Tongue (tissue), 2 donors: Measurements from ENCODE around the gene GPC6. TPM values are rescaled to one million over a fixed set of nuclear protein-coding genes. Genes with fewer than 3 reads are reported as not detected.

Source experiments
- DNase-seq: peaks from one replicate; pipeline ENCODE4 v3.0.0-alpha.2; 2015
- total RNA-seq: library from RNA; depleted of rRNA; stranded (reverse); fragments of >200 nt; gene quantifications from one replicate; pipeline ENCODE4 v1.2.3, GENCODE V29; 2014

Gene GPC6
- total RNA-seq, 1 donor from 2014 or later: 27.0 TPM

DNA sequence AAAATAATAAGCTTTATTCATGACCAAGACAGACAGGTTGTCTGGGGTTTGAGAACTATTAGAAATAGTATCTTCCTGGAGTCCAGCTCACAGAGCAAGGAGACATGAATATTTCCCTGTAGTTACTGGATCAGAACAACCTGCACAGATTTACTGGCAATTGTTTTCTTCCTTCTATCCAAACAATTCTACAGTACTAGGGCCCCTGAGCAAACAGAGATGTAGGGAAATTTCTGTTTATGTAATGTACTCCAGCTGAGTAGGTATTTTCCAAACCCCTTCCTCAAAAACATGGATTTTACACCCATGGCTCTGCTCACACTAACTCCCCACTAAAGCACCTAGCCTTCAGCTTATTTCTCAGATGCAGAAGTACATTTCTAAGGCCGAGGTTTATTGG lies 557.6 kb downstream of the GPC6 start:
- no peak for DNase-seq

DNA sequence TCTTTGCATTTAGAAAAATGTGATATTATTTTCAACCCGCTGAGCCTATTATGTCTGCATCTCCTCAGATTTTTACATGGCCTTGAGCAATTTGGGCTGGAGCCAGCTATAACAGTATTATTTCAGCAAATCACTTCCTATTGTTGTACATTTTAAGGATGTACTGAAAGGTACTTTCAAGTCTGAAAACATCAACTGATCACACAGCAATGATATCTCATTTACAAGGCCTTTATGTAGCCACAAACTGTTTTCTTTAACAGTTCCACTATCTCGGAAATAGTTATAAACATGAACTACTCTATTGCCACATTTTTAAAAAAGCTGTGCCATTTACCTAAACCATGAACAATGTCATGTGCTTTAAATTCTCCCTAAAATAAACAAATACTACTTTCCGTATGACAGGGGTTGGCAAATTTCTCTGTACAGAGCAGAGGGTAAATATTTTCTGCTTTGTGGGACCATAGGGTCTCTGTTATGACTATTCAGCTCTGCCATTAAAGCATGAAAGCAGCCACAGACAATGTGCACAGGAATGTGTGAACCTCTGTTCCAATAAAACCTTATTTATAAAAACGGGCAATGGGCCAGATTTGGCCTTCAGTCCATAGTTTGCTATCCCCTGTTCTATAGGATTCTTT lies 560.4 kb downstream of the GPC6 start:
- no peak for DNase-seq

DNA sequence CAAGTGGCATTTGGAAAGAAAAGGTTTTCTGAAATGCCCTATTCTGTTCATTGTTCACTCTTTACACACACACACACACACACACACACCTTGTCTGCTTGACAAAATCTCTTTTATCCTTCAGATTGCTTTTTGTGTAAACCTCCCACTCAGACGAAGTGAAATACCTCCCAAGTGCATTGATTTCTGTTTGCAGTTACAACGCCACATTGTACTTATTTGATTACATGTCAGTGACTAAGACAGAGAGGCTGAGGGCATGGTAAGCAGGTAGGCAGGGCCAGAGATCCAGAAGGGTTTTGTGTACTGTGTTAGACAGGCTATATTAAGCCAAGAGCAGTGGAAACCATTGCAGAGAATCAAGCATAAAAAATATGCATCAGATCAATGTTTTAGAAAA lies 561.8 kb downstream of the GPC6 start:
- no peak for DNase-seq

DNA sequence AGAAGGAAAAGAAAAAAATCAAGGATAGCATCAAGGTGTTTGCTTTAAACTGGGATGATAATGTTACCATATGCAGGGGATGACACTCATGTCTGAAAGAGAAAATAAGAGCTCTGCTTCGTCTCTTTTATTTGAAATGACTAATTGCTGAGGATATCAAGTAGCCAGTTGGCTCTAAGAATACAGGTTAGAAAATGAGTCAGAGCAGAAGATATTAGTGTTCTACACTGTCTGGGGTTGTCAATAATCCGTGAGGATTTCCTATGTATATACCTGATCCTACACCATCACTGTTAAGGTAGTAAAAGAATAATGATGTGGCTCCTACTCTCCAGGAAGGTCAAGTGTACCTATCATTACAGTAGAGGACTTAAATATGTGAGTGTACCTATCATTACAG lies 562.5 kb downstream of the GPC6 start:
- DNase-seq: no peak

DNA sequence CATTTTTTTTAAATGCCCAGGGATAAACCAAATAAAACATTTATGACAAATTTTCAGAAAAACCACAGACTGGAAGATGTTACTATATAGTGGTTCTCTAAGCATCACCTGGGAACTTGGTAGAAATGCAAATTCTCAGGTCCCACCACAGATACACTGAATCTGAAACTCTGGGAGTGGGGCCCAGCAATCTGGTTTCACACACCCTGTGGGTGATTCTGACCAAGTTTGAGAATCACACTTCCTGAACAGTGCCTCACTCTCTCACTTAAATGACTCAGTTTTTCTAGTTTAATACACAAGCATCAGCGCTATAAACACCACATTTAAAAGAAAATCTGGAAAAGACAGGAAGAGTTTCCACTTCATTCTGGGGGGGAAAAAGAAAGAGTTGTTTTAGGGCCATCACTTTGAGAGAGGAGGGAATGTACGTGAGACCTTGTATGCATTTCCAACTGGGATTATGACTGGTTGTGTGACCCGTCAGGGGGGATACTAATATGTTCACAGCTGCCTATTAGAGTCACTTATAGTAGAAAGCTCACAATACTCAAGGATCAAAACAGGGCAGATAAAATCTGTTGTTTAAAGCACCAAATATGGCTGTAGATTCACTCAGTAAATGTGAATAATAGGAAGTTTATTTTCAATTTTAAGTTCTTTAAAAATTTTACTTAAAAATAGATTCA lies 567.7 kb downstream of the GPC6 start:
- no peak for DNase-seq

DNA sequence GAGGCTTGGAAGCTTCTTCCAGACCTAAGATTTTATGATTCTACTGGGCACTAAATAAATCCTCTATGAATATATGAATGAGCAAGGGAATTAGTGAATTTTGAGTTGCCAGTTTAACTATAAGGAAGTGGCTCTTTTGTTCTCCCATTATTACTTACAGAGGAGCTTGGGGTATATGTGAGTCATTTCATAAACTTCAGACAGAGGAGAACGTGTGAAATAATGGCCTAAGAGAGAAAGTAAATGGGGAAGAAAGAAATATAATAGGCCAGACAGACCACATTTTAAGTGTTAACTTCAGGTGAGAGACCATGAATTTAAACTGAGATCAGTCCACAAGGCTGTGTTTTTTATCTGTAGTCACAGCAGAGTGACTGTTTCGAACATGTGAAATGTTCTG lies 570.9 kb downstream of the GPC6 start:
- DNase-seq: no peak

DNA sequence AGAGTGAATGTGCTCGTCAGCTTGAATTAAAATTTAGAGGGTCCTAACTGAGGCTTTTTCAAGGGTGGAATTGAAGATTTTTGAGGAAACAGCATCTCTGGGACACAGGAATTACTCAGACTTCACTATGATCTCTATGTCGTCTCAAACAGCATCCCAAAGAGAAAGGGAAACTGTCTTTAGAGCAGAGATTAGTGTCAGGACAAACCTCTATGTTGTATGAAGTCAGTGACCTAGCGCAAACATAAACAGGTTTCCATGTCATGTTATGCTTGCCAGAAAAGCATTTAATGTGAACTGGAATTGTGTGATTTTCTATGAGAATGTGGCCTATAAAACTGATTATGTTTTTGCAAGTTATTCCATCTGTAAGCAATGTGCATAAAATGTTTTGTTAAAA lies 573.7 kb downstream of the GPC6 start:
- DNase-seq: no peak

DNA sequence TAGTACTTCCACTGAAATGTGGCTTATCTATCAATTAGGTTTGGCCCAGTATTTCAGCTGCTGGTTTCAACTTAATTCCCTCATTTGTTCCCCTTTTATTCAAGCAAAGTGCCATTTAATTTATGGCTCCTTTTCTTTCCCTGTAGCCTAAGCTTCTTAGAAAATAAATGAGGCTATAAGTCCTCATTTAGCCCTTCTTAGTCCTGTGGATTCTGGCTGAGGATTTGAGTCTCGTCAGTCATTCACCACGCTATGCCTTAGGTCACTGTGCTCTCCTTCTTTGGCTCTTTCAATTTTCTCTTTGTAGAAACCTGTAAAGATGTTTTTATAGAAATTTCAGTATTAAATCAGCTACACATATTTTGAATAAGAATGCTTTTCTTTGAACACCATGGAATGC lies 579.1 kb downstream of the GPC6 start:
- no peak for DNase-seq

DNA sequence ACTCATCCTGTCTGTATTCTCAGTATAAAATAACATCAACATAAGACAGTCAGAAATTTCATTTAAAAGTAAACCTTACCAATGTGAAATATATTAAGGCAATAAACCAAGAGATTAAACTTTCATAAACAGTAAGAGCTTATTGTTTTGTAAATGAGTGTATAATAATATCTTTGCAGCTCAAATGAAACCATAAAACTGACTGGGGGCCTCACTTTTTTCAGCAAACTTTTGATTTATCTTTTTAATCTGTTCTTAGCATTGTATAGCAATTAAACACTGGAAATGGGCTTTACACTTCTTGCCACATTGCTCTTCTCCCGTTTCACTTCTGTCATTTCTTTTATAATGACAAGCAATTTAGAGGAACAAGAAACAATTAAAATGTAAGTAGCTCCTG lies 580.3 kb downstream of the GPC6 start:
- DNase-seq: no peak

DNA sequence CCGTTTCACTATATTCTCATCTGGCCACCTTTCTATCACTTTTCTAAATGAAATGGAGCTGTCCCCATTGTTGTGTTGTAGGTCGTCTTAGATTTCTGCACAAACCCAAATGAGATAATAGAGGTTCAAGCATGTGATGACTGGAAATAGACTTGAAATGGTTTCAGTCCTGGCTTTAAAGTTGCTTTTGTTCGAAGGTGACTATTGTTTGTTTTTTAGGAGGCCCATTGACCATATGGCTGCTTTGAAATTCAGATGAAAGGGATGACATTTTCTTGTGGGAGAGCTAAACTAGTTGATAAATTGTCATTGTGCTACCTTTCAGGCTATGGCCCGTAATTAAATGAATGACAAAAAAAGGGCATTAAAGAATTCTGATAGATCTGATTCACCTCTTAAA lies 583.7 kb downstream of the GPC6 start:
- no peak for DNase-seq

DNA sequence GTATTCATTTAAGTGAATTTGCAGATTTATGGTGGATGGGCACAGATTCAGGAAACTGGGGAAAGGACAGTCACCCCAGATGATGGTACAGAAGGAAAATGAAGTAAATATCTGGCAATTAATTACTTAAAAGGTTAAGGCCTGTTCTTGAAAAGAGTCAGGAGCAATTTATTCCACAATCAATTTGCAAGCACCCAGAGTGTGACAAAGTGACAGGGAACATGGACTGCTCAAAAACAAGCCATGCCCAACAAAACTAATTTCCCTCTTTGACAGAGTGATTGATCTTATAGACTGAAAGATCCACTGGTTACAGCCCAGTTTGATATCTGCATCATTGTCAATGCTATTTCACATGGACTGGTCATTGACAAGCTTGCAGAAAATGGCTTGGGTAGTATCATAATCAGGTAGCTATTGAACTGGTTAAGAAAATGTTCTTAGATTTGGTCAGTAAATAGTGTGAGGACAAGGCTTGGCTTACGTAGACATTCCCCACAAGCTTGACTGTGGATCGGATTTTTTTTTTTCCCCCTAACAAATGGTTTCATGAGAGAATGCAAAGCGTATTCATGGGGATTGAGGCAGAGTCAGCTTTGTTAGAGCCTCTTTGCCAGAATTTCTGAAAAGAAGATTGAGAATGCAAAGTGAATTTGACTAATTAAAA lies 584.6 kb downstream of the GPC6 start:
- no peak for DNase-seq

DNA sequence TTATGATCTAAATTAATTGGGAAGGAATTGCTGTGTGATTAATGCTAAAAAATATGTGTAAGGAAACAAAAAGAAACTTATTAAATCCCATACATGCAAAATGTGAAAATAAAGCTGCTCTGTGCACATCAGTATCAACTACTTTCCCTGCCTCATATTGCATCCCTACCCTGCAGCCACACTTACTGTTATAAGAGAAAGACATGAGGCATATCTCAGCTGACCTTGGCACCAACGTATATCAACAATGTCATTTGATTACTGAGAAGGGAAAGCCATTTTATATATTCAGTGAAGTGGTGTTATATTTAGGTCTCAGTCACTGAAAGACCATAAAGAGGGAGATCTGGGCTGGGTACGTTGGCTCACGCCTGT lies 585.1 kb downstream of the GPC6 start:
- no peak for DNase-seq

DNA sequence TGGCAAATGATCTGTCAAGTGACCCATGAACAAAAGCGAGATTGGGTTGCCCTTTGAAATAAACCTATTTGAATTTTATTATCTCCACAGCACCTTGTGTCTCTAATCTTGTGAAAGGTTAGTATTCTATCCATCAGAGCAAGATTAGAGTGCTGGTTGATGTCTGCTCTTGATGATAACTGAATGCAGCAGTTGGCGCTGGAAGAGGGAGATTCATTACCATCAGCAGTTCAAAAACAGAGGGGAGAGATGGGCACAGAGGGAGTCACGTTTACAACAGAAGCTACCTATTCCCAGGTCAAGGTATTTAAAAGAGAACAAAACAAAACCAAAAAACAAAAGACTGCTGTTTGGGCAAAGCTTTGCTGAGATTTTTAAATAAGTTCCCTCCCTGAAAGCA lies 588.1 kb downstream of the GPC6 start:
- no peak for DNase-seq

DNA sequence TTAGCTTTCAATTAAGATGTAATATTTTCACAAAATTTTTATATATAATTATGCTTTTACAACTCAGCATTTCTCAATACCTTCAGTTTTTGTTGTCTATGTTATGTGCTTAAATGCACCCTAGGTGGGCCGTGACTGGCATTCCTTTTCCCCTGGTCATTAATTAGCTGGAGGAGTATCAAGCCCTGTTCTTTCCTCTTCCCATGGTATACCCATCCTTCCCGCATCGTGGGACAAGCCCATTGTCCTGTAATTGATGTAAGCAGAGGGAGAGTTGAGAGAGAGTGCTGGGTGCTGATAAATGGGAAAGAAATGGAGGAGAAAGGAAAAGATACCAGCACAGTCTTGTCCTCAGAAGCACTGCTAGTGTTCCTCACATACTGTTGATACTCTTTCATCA lies 591.7 kb downstream of the GPC6 start:
- DNase-seq: no peak

DNA sequence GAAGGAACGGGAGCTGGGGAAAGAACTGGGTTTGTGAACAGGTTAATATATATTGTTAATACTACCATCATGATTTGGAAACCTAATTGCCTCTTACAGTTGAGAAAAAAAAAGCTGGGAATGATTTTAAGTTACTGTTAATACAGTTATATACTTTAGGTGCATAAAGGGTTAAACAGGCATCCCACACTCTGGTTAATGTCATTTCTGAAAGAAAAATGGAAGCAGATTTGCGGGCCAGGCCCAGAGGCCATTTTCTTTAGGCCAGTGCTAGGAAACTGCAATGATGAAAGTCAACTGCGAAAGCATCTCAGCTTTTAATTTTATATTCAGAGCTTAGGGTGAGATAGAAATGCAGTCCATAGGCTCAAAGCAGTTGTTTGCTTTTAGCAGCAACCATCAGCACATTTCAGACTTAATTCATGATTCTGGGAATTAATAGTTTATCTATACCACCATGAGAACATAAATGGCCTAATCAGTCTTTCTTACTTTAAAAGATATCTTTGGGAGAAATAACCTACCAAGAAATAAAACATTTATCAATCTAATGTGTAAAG lies 592.8 kb downstream of the GPC6 start:
- DNase-seq: no peak

DNA sequence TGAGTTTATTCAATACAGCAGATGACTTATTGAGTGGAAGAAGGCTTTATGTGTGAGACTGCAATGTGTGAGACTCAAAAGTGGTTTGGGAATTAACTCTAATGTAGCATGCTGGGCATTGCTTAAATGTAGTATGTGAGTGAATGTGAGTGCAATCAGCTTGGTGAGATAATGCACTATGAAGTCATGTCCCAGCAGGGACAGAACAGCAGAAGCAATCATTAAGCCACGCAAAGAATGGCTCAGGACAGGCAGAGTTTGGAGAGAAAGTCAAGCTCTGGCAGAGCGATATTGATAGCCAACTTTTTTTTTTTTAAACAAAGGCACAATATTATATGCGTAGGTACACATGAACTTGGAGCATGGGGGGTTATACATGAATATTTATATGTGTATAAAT lies 597.7 kb downstream of the GPC6 start:
- DNase-seq: no peak

DNA sequence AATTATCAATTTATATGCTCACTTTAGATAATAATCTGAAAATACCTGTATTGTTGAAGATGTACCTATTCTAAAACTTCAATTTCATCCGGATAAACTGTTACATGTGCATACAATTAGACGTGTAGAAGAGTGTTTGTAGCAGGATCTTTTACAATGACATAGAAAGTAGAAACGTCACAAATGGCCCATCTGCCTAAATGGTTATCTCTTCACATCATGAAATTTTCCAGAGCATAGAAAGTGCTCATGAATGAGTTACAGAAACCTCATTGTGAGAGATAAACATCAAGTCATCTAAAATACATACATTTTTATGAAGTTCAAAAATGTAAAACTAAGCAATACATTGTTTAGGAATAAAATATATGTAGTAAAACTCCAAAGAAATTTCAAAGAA lies 607.4 kb downstream of the GPC6 start:
- DNase-seq: no peak

DNA sequence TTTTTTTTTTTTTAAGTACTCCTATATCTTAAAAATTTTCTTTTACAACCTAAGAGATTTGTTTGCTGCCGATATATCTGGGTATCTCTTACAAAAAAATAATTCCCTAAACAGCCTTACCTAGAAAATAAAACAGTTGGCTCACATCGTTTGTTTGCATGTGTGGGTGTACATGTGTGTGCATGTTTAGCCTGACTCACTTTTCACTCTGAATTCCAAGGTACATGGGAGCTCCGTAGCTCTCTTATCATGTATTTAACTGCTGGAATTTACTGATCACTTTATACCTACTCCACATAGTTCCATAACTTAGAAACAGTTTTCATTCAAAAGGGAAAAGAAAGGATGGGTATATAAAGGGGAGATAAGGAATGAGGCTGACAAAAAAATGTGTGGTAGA lies 616.5 kb downstream of the GPC6 start:
- no peak for DNase-seq

DNA sequence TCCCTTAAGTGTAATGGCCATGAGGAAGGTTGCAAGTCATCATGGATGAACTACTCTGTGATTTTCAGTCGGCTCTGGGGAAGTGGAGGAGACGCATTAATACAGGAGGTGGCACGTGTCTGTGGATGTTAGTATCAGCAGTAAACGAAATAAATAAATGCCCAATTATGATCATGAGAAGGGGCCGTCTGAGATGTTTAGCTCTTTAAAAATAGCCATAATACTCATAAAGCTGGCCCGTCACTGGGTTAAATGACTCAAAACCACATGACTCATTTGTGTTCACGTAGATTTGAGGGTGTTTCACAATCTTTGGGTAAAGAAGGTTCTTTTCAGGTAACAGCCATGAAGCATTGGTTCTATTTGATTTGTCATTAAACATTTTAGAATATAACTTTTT lies 620.6 kb downstream of the GPC6 start:
- DNase-seq: no peak

DNA sequence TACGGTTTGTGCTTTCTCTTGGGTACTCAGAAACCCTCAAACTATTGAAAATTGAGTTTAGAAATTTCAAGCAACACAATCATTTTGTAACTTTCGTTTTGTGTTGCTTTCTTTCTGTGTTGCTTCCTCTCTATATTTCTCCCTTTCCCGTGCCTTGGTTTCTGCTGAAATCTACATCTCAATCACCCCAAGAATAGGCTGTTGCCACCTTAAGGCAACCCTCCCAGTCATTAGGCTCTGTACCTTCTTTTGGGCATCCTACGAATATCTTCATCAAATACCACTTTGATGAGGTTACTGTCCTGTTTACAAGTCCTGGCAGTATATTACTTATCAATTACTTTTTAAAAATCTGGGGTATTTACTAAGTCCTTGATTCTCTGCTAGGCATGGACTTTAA lies 621.6 kb downstream of the GPC6 start:
- no peak for DNase-seq

DNA sequence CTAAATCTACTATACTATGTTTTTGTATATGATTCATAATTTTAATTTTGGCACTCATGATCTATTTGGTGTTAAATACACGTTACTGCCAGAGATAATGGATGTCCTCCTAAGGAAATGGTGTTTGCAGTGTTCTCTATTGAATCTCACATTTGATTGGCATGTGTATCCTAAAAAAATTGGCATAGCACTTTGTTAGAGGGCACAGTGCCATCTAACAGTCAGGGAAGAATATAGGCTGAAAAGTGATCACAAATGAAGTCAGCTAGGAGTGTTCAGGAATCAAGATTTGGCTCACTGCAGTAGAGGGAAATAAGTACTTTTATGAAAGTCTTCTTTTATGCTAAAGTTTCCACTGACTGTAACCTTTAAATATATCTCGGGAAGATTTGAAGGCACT lies 624.6 kb downstream of the GPC6 start:
- no peak for DNase-seq

DNA sequence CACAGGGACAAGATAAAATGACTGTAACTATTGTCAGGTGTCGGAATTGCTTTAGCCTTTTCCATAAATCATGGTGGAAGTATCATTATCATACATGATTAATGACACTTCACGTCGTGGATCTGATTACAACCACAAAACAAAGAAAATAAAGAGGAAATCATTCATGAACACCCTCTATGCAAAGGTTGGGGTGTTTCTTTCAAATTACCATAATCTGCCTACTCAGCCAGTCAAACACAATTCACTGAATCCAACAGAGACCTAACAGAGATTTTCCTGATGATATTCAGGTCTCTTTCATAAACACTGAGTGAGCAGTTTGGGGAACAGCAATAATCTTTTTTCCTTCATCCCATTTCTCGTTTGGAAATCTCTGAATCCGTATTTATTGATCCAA lies 627.3 kb downstream of the GPC6 start:
- no peak for DNase-seq

DNA sequence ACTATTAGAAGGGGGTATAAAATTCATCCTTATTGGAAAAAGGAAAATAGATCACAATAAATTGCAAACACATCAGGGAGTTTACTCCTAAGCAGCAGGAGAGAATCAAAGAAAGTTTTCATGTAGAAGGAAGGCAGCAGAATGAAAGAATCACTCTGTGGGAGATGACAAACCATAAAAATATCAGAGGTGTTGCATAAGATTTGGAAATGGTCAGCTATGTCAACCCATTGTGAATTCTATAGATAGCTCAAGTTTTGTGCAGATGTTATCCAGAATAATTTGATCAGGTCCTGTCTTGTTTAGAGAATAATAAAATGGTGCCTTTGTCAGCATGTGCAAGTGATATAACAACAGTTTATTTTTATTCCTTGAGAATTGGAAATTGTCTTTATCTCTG lies 630.5 kb downstream of the GPC6 start:
- no peak for DNase-seq

DNA sequence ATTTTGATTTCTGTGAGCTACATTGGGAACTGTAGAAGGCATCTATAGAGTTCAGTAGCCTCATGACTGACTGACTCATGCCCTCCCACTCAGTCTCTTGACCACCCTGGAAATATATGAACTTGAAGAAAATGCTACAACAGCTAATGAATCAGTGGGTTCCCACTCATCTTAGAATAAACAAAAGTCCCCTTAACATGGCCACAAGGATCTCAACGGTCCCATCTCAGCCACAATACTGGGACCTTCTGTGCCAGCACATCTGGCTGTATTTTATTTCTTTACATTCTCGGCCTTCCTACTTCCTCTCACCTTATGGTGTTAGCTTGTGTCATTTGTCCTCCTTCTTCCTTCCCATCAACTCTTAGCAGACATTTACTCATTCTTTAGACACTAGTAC lies 633.1 kb downstream of the GPC6 start:
- no peak for DNase-seq
